ENCODE measurements around the gene P2RY8.

The P2RY8 gene

DNA sequence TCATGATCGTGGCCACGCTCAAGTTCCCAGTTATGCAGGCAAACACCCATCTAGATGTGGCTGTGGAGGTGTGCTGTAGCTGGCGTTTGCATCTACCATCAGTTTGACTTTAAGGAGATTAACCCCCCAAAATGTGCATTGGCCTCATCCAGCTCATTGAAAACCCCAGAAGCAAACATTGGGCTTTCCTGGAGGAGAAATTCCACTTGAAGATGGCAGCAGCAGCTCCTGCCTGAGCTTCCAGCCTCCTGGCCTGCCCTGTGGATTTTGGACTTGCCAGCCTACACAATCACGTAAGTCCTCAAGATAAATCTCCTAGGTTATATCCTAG lies 114.9 kb downstream of the P2RY8 start:
- H3K4me3 ChIP-seq (ENCODE audit: low read depth, low read length), result no peak overlapping the region
- TF ChIP-seq, protein P1, sequence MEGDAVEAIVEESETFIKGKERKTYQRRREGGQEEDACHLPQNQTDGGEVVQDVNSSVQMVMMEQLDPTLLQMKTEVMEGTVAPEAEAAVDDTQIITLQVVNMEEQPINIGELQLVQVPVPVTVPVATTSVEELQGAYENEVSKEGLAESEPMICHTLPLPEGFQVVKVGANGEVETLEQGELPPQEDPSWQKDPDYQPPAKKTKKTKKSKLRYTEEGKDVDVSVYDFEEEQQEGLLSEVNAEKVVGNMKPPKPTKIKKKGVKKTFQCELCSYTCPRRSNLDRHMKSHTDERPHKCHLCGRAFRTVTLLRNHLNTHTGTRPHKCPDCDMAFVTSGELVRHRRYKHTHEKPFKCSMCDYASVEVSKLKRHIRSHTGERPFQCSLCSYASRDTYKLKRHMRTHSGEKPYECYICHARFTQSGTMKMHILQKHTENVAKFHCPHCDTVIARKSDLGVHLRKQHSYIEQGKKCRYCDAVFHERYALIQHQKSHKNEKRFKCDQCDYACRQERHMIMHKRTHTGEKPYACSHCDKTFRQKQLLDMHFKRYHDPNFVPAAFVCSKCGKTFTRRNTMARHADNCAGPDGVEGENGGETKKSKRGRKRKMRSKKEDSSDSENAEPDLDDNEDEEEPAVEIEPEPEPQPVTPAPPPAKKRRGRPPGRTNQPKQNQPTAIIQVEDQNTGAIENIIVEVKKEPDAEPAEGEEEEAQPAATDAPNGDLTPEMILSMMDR (IDR thresholded peaks at IDR 0.05; ENCODE audit: low read depth, low read length), result no peak

DNA sequence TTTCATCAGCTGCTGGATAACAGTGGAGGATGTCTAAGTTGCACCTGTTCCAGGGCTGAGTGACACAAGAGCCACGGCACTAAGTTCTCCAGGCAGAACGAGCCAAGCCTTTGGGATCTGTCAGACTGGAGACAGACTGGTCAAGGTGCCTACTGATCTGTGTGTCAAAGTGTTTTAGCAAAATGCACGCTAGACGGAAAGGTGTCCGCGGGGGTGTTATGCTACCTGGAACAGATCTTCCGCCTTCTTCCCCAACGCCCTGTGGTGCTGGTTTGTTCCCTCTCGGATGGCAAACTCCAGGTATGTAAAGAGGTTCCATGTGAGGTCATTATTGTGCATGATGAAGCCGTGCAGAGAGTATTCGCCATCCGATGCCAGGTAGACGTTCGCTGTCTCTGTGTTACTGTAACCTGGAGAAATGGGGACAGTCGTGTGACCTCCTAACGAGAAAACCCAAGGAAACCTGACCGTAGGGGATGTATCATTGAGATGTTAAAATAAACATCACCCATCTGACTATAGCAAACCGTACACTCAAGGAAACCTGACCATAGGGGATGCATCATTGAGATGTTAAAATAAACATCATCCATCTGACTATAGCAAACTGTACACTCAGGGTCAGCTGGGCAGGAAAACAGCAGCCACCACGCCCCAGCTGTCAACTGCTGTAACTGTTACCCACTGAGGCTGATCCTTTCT lies 115.4 kb downstream of the P2RY8 start:
- H3K4me3 ChIP-seq (ENCODE audit: low read depth, low read length), result no peak overlapping the region
- TF ChIP-seq, protein P1 (IDR thresholded peaks at IDR 0.05; ENCODE audit: low read depth, low read length), result no peak

DNA sequence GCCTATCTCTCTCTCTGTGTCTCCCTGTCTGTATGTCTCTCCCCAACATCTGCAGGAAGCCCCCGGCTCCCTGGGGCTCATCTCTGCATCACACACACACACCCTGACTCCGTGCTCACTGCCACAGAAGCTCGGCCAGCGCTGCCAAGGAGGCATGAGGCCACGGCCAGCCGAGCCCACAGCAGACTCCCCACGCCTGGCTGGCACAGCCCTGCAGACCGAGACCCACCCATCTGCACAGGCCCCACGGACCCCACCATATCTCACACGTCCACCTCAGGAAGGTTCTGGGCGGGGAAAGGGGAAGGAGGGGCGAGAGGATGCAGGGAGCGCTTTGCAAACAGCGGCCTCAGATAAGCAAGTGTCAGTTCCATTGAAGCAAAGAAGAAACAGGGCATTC lies 116.6 kb downstream of the P2RY8 start:
- H3K4me3 ChIP-seq (ENCODE audit: low read depth, low read length), result no peak overlapping the region
- TF ChIP-seq, protein P1 (IDR thresholded peaks at IDR 0.05; ENCODE audit: low read depth, low read length), result no peak

DNA sequence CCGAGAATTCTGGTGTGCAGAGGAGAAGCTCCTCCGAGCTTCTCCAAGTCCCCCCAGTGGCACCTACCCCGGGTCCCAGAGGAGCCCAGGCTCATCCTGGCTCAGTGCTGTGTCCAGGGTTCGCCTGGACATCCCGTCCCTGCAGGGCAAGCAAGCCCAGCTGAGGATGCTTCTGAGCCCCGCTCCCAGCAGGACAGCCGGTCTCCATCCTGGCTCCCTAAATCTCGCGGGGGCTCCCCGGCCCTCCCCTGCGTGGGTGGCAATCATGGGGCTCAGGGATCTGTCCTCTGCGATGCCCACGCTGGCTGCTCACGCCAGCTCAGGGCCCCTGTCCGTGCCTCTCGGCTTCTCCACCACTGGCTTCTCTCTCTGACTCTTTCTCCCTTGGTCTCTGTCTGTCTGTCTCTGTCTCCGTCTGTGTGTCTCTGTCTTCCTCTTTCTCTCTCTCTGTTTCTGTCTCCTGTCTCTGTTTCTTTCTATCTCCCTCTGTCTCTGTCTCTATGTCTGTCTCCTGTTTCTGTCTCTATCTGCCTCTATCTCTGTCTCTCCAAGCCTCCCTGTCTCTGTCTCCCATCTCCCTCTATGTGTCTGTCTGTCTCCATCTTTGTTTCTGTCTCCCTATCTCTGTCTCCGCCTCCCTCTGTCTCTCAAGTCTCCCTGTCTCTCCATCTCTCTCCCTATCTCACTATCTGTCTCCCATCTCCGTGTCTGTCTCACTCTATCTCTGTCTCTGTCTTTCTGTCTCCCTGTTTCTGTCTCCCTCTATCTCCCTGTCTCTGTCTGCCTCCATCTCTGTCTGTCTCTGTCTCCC lies 117.2 kb downstream of the P2RY8 start:
- H3K4me3 ChIP-seq (ENCODE audit: low read depth, low read length), result no peak overlapping the region
- TF ChIP-seq, protein P1 (IDR thresholded peaks at IDR 0.05; ENCODE audit: low read depth, low read length), result no peak

DNA sequence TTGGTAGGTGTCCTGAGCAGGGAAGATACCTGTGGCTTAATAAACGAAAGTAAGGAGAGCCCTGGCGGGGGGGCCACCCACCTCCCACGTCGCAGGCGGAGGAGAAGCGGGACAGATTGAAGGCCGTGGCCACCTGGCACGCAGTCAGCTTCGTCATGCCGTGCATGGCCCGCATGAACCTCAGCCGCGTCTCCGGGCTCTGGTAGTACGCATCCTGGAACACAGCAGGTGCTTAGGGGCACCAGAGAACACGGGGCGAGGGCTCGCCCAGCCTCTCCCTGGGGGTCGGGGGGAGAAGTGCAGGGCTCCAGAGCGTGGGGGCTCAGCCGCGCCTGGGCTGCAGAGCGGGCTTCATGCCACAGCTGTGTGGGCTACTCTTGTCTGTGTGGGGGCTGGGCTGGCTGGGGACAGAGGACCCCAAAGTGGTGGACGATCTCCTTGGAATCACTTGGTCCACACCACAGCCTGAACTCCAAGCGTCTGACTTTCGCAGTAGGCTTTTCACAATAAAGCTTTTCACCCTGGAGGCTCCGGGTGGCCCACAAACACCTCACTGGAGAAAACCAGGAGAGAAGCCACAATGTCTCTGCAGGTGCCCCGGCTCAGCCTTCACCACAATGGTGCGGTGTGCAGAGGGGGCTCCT lies 118.0 kb downstream of the P2RY8 start:
- TF ChIP-seq, protein P1 (IDR thresholded peaks at IDR 0.05; ENCODE audit: low read depth, low read length), result no peak
- H3K4me3 ChIP-seq (ENCODE audit: low read depth, low read length), result no peak overlapping the region

DNA sequence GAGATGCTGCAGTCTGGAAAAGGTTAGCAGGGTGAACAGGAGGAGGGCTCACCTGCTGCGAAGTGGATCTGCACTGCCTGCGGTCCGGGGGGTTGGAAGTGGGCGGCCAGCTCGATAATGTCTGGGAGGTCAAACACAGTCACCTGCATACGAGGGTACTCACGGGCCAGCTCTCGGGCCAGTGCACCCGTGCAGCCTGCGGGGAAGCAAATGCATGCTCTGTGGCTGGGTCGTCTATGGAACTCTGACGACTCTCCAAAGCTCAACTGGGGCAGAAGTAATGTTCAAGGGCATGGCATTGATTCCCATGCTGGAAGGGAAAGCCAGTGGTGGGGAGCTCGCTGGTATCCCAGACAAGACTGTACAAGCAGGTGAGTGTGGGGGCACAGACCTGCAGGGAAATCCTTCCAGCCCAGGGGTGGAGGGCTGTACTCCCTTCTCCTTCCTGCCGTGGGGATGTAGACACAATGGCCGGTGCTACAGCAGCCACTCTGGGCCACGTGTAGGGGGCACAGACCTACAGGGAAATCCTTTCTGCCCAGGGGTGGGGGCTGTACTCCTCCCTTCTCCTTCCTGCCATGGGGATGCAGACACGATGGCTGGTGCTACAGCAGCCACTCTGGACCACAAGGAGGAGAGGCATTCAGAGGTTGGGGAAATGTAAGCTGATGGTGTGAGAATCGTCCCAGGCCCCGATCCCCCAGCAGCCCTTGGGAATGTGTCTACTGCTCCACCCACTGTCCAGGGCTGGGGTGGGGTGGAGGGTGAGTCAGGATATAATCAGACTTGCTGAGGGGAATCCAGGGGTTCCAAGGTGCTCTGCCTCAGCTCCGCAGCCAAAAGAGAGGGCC lies 118.8 kb downstream of the P2RY8 start:
- no peak overlapping the region for H3K4me3 ChIP-seq (ENCODE audit: low read depth, low read length)
- TF ChIP-seq, protein P1 (IDR thresholded peaks at IDR 0.05; ENCODE audit: low read depth, low read length), result no peak
